ENCODE results near the gene HIP1.

DNA sequence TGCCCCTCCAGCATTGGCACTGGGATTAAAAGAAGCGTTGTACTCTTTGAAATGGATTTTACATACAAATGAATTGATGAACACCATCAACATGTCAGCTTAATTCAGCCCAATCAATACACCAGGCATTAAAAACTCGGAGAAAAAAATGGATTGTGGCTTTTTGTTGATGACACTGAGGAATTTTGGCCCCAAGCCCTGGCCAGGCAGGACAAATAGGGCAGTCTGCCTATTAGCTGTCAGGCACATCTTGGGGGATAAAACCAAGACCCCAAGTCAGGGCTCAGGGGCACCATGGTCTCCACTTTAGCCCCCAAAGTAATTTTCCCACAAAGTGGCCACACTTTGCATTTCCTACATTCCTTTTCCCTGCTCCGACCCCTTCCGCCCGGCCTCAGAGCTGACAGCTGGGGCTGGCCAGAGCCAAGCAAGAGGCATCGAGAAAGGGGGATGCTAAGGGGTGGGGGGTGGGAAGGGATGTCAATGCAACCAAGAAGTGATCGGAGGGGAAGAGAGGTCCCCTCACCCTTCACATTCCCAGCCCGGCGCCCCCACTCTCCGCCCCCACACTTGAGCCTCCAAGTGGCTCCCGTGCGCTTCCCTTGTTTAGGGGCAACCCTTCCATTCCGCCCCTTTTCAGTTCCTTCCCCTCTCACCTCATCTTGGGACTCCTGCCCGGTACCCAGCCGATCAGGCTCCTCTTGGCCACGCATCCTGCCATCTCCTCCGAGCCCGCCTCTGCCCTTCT, 711 bp downstream of the HIP1 start:
- TF ChIP-seq, protein P1, sequence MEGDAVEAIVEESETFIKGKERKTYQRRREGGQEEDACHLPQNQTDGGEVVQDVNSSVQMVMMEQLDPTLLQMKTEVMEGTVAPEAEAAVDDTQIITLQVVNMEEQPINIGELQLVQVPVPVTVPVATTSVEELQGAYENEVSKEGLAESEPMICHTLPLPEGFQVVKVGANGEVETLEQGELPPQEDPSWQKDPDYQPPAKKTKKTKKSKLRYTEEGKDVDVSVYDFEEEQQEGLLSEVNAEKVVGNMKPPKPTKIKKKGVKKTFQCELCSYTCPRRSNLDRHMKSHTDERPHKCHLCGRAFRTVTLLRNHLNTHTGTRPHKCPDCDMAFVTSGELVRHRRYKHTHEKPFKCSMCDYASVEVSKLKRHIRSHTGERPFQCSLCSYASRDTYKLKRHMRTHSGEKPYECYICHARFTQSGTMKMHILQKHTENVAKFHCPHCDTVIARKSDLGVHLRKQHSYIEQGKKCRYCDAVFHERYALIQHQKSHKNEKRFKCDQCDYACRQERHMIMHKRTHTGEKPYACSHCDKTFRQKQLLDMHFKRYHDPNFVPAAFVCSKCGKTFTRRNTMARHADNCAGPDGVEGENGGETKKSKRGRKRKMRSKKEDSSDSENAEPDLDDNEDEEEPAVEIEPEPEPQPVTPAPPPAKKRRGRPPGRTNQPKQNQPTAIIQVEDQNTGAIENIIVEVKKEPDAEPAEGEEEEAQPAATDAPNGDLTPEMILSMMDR (IDR thresholded peaks at IDR 0.05; ENCODE audit: low read length), result no peak
- no peak for TF ChIP-seq EZH2 (IDR thresholded peaks at IDR 0.05; ENCODE audit: borderline replicate concordance, low read length)
